GM18870 (cell line): ENCODE data around the gene SLC47A2.
"Not testable (repeated sequence)": the region's sequence is repeated elsewhere in the genome, so short reads cannot be mapped to it uniquely, and the experiment has no call there.

Source experiments
- ATAC-seq: cut with Tn5 transposase; IDR thresholded peaks from one replicate; pipeline ENCODE4 v1.9.1; 2021; ENCODE audit warnings: moderate library complexity; ENCODE audit not compliant: unreplicated experiment

SLC47A2 gene

GRCh38 chr17:19671433-19671832 is 45.0 kb downstream of the SLC47A2 start:
- no peak for ATAC-seq

- ATAC-seq = no peak
These were observed 45.5 kb downstream of the SLC47A2 start for GRCh38 chr17:19670908-19671307.

- ATAC-seq = not testable (repeated sequence)
These were observed 46.7 kb downstream of the SLC47A2 start for GRCh38 chr17:19669680-19670079.

- ATAC-seq = no peak
These were observed 51.6 kb downstream of the SLC47A2 start for GRCh38 chr17:19664821-19665181.

- ATAC-seq = no peak
These were observed 52.1 kb downstream of the SLC47A2 start for GRCh38 chr17:19664136-19664820.

DNA sequence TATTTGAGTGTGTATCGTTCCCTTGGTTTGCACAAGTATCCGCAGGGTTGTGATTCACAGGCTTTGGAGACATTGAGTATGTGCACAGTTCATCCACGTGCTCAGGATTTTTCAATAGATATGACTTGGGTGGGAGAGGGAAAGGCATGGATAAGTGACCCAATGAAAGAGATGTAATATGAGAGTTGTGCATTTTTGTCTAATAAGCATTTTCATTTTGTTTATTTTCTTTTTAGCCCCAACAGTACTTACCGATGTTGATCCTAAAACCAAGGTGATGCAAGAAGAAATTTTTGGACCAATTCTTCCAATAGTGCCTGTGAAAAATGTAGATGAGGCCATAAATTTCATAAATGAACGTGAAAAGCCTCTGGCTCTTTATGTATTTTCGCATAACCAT is 53.3 kb downstream of the SLC47A2 start:
- ATAC-seq = no peak

GRCh38 chr17:19661121-19661520 is 55.3 kb downstream of the SLC47A2 start:
- ATAC-seq = no peak

DNA sequence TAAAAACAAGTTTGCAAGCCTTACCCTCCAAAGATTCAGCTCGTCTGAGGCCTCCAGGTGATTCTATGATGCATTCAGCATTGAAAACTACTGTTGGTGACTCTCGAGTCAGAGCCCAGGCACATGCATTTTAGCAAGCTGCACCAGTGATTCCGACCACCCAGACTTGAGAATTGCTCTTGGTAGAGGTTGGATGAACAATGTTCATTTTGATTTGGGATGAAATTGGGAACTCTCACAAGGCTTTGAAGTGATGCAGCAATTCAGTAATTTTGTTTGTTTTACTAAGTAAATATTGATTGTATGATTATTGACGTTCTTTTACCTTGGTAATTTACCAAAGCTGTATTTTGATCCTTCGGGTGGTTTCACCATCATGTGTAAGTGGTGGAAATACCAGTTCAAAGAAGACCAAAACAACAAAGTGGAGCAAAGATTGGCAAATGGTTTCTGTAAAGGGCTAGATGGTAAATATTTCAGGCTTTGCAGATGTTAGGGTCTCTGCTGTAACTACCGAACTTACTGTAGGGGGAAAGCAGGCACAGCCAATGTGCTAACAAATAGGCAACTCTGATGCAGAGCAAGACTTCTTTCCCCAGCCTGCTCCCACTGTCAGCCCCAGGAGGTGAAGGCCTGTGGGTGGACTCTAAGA is 56.0 kb downstream of the SLC47A2 start:
- no peak for ATAC-seq

DNA sequence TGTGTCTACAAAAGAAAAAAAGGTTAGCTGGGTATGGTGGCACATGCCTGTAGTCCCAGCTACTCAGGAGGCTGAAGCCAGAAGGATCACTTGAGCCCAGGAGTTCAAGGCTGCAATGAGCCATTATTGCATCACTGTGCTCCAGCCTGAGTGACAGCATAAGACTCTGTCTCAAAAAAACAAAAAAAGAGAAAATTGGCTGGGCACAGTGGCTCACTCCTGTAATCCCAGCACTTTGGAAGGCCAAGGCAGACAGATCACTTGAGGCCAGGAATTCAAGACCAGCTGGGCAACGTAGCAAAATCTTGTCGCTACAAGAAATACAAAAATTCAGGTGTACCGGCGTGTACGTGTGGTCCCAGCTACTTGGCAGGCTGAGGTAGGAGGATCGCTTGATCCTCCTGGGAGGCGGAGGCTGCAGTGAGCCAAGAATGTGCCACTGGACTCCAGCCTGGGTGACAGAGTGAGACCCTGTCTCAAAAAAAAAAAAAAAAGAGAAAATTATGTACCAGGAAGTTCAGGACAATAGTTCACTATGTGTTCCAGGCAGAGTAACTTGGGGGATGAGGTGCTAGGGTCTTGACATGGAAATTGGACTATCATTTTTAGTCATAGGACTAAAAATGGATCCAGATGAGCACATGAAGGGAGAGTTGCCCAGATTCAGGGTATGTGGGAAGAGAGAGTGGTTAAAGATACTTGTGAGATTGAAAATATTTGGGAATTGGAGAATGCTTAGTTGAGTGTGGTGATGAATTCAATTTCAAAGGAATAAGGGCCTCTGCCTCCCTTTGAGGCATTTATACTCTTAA is 56.8 kb downstream of the SLC47A2 start:
- no peak for ATAC-seq

DNA sequence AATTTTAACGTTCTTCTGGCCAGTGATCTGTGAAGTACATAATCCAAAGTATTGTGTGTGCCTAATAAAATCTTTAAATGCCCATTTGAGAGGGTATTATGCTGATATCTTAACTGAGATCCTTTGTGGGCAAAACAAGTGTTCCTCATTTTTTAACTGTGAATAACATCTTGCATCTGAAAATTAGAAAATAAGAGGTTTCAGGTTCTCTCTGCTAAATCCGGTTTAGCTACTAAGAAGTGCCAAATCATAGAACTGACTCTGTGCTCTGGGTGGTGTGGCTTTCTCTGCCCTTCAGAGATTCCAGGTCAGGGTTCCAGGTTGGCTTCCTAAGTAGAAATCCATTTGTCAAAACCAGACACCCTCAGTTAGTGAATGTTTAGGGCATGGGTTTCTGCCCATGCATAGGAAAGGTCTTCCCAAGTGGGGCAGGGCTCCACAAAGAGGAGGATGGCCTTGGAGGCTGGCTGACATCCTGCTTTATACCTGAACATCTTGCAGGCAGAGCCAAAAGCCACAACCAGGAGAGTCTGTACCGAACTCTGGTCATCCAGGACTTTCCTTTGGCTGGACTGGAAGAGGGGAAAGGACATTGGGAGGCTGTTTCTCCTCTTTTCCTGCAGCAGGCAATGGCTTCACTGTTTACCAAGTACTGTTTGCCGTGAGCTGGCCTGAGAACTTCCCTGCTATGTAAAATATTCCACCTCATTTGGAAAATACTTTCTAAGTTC is 59.4 kb downstream of the SLC47A2 start:
- ATAC-seq = no peak

DNA sequence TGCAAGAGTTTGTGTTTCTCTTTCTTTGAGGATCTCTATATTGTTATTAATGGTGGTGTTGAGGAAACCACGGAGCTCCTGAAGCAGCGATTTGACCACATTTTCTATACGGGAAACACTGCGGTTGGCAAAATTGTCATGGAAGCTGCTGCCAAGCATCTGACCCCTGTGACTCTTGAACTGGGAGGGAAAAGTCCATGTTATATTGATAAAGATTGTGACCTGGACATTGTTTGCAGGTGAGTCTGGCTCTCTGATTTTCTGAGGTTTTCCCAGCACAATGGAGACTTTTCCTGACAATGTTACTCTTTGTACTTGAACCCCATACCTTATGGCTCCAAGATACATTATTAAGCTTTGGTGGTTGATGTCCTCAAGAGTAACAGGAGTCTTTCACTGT is 60.0 kb downstream of the SLC47A2 start:
- no peak for ATAC-seq

GRCh38 chr17:19654896-19655295 is 61.5 kb downstream of the SLC47A2 start:
- no peak for ATAC-seq

- ATAC-seq = no peak
These were observed 62.0 kb downstream of the SLC47A2 start for GRCh38 chr17:19654342-19654886.

DNA sequence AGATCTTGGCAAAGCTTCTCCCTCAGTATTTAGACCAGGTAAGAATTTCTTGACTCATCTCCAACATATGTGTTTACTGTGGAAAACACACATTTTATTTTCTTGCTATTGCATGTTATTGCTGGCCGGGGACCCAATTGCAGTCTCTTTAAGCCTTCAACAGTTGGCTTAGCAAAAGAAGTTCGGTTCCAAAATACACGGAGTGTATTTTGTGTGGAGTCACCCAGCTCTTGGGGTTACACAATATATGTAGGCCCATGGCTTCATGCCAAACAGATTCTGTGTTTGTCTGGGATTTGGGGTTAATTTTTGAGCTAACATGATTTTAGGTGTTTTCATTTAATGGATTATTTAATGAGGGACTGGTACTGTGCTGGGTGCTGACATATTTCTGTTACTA is 63.8 kb downstream of the SLC47A2 start:
- no peak for ATAC-seq

- no peak for ATAC-seq
These were observed 64.7 kb downstream of the SLC47A2 start for GRCh38 chr17:19651451-19652238.

GRCh38 chr17:19650826-19651225 is 65.6 kb downstream of the SLC47A2 start:
- ATAC-seq = no peak

DNA sequence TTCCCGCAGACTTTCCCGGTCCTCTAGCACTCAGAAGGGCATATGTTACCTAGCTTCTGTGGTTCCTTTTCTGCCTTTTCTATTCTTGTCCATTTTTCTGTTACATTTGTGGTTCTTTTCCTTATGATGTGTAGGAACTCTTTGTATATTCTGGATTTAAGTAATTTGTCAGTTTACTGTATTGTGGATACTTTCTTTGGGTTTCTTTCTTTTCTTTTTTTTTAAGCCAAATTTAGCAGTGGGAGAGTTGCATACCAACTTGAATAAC is 67.2 kb downstream of the SLC47A2 start:
- no peak for ATAC-seq

DNA sequence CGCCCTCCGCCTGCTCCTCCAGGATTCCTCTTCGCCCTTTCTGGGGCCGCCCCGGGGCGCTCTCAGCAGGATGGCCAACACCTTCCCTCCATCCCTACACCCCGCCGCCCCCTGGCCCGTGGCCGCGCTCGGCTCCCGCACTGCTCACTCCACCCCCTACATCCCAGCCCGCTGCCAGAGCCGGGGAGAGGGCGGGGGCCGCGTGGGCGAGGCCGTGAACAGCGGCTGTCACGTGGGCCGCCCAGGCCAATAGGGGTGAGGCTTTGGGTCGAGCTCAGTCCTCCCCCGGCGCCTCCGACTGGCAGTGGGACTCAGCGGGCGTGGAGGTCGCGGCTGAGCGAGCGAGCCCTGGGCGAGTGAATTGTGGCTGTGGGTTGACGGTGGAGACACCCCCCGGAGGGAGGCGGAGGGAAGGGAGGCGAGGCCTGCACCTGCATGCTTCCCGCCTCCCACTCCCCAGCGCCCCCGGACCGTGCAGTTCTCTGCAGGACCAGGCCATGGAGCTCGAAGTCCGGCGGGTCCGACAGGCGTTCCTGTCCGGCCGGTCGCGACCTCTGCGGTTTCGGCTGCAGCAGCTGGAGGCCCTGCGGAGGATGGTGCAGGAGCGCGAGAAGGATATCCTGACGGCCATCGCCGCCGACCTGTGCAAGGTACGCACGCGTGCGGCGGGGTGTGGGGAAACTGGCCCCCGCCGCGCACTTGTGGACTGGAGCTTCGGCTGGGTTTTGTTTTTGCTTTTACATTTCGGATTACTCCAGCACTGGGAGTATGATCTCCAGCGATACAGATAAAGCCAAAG is 67.7 kb downstream of the SLC47A2 start, which contains the start of gene ALDH3A2:
Gene ALDH3A2 (plus strand): TSS at position 277 of the 799 bp plus-strand sequence. CDS start 221 bp downstream, at position 498.
- peak; percentile 79 for ATAC-seq

DNA sequence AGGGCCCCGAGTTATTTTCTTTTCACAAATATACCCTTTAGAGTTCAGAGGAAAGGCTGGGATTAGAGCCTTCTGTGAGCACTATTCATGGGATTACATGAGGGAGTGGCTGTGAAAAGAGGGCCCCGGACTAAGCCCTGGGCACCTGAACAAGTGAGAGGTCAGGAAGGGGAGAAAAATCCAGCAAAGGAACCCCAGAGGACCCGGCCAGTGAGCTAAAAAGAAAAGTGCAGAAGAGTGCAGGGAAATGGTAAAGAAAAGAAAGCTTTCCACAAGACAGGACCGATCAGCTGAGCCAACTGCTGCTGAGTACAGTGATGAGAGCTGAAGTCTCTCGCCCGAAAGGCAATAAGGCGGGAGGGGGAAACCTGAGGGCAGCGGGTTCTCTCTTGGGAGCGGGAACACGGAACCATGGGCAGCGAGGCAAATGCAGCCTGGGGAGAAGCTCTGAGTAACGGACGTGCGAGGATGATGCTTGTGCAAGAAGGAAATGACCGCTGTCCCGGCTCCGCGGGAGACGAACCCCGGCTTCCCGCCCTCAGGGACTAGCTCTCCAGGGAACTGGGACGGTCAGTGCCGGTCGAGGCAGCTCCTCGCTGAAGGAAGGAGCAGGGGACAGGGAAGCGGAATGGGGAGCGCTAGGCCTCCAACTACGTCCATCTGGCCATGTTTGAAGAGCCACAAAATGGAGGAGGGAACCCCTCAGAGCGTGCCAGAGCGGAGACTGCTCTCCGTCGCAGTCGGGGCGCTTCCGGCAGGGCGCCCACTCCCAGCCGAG is 68.5 kb downstream of the SLC47A2 start:
- peak; percentile 3 for ATAC-seq
